GM13977 (cell line): Measurements from ENCODE around the gene CNTFR.
A peak's percentile ranks its signal among the peaks of the same experiment; 100 is the strongest.
"Not testable (repeated sequence)": the region's sequence is repeated elsewhere in the genome, so short reads cannot be mapped to it uniquely, and the experiment has no call there.

Experiments
- DNase-seq: peaks from one replicate; pipeline ENCODE4 v3.0.0; 2012; ENCODE audit warnings: low spot score
- CTCF ChIP-seq: IDR thresholded peaks from 2 replicates; pipeline ENCODE4 v1.5.1; 2012; ENCODE audit warnings: mild to moderate bottlenecking, control low read depth; ENCODE audit not compliant: insufficient read depth; ENCODE audit errors: extremely low read depth, missing control alignments
- in situ Hi-C: fragments of 300-500 bp; cut with MboI; formaldehyde crosslinking; loops from one replicate; pipeline ENCODE4 v1.12.0; 2022; ENCODE audit warnings: low sequenced_read_pairs, low pct_unique_long_range_greater_than_20kb, mixed read lengths, inconsistent platforms; ENCODE audit not compliant: unreplicated experiment

CNTFR gene

GRCh38 chr9:34589636-34590380 lies at the start of gene CNTFR:
CNTFR (minus strand) TSS chr9:34589724; CDS start chr9:34568981, 20,743 bp downstream.
- TF ChIP-seq CTCF = no peak
- in situ Hi-C loops = loop anchor here (25.0 kb wide), 1 partner anchor 153 kb away; no protein-coding TSS in a partner anchor
- no peak for DNase-seq

GRCh38 chr9:34639322-34639721 lies 49.8 kb upstream of the CNTFR start:
- in situ Hi-C loops, DNase-seq: not testable (repeated sequence)

- no peak for DNase-seq
- in situ Hi-C loops = no loop called here
- no peak for TF ChIP-seq CTCF
Measured at GRCh38 chr9:34638138-34638445, 48.6 kb upstream of the CNTFR start.

- peak; percentile 95 for DNase-seq
- TF ChIP-seq CTCF = no peak
- in situ Hi-C loops = no loop called here
Measured at GRCh38 chr9:34637356-34638137, 48.0 kb upstream of the CNTFR start, which contains the start of gene SIGMAR1. SIGMAR1 (minus strand) TSS chr9:34637787; CDS start chr9:34637697, 90 bp downstream.

- no peak for DNase-seq
- in situ Hi-C loops = no loop called here
- no peak for TF ChIP-seq CTCF
Measured at GRCh38 chr9:34636791-34637355, 47.3 kb upstream of the CNTFR start.

- TF ChIP-seq CTCF = no peak
- no peak for DNase-seq
- in situ Hi-C loops = no loop called here
Measured at GRCh38 chr9:34635556-34635955, 46.0 kb upstream of the CNTFR start.
